Measurements from ENCODE around the gene NSDHL. TPM values are rescaled to one million over a fixed set of nuclear protein-coding genes. Genes with fewer than 3 reads are reported as not detected.

Gene NSDHL
- total RNA-seq, 1 experiment from 2014 or later, result 52.0 TPM

DNA sequence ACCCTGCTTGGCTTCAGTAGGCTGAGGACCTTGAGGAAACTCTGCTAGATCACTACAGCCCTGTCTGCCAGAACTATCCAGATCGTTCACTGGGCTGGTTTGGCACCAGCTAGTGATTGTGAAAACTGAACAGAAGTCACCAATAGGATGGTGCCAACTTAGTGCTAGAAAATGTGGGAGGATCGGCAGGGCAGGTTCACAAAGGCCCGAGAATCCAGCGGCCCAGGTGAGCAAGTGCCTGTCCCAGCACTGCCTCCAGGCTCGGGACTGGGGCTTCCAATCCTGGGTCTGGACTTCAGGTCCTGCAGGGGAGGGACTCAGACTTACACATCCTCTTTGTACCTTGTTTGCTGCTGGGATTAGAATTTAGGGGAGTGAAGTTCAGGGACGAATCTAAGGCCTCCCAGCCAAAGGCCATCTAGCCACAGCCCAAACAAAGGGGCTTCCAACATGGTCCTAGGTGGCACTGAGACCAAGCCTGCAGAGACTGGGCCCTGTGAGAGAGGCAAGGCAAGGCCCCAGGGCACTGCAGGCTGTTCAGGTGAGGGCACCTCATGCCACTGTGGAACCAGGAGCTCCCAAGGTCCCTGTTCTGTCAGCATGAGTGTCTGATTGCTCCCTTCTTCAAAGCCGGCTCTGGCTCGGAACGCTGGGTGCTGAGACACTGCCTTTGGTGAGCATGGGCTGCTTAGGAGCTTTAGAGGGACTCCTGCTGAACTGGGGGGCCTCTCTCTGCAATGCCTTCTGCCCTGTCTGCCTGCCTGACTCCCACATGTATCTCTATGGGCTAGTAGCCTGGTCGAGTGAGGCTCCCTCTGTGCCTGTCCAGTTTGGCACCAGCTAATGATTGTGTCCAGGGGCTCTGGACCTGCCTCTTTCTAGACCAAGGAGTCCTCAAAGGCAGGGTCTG is 46.3 kb downstream of the NSDHL start:
- intact Hi-C loops (cut with micrococcal nuclease; ENCODE audit: unreplicated experiment), result no loop called here
- H3K9me3 ChIP-seq (ENCODE audit: low read depth, low read length, poor library complexity, severe bottlenecking), result no peaks in the 10 kb centered on the region

DNA sequence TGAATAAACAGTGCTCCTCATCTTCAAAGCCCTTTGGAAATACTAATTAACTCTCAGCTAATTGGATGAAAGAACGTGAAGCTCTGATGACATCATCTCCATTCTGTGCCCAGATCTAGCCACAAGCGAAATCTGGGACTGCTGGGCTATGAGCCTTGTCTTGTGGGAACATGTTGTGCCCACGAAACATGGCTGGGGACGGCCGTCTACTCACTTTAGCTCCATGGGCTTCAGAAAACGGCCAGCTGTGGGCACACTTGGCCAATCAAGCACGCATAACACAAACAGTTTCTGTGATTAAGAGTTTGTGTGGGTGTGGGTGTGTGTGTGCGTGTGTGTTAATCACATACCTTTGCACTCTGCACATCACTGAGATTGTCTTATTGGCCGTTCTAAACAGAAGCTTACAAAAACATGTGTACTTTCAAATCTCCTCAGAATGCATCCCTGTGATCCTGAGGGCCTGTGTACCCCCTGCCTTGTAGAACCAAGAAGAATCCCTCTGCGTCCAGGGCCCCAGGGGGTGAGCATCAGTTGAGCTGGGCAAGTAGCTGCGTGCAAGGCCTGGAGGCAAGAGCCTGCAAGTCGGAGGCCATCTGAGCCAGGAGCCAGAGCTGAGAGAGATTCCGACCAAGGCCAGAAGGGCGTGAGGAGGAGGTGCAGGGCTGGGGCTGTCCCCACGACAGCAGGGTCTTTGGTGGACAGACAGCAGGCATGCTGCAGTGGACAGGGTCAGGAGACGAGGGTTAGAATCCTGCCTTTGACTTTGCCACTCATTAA is 48.3 kb downstream of the NSDHL start:
- no peak for DNase-seq (ENCODE audit: low spot score)
- no peak overlapping the region for H3K27ac ChIP-seq (ENCODE audit: low read depth, low read length, poor library complexity, severe bottlenecking)
- POLR2A ChIA-PET (ENCODE audit: low non-redundant PET), result no interaction called here
- H3K4me1 ChIP-seq (ENCODE audit: insufficient read depth, low read length, poor library complexity, severe bottlenecking), result no peaks in the 10 kb centered on the region
- TF ChIP-seq EZH2 (IDR thresholded peaks at IDR 0.05; ENCODE audit: borderline replicate concordance, low read depth, low read length, poor library complexity, severe bottlenecking), result no peak
- TF ChIP-seq, protein P1, sequence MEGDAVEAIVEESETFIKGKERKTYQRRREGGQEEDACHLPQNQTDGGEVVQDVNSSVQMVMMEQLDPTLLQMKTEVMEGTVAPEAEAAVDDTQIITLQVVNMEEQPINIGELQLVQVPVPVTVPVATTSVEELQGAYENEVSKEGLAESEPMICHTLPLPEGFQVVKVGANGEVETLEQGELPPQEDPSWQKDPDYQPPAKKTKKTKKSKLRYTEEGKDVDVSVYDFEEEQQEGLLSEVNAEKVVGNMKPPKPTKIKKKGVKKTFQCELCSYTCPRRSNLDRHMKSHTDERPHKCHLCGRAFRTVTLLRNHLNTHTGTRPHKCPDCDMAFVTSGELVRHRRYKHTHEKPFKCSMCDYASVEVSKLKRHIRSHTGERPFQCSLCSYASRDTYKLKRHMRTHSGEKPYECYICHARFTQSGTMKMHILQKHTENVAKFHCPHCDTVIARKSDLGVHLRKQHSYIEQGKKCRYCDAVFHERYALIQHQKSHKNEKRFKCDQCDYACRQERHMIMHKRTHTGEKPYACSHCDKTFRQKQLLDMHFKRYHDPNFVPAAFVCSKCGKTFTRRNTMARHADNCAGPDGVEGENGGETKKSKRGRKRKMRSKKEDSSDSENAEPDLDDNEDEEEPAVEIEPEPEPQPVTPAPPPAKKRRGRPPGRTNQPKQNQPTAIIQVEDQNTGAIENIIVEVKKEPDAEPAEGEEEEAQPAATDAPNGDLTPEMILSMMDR (conservative IDR thresholded peaks at IDR 0.05; ENCODE audit: low read depth, low read length), result no peak
- H3K36me3 ChIP-seq (ENCODE audit: insufficient read depth, low read length, poor library complexity, severe bottlenecking), result no peaks in the 10 kb centered on the region
- intact Hi-C loops (cut with micrococcal nuclease; ENCODE audit: unreplicated experiment), result no loop called here
- no peak overlapping the region for H3K4me3 ChIP-seq (ENCODE audit: low read depth, low read length, poor library complexity, severe bottlenecking)
- H3K27me3 ChIP-seq (replicated peaks; ENCODE audit: insufficient read depth, low read depth, low read length, poor library complexity), result no peaks in the 10 kb centered on the region
- no peaks in the 10 kb centered on the region for H3K9me3 ChIP-seq (ENCODE audit: low read depth, low read length, poor library complexity, severe bottlenecking)
- CTCF ChIA-PET, result no interaction called here
- no TSS peak for BruUV-seq (replicated peaks)

More for the DNA sequence above, 46.3 kb downstream of the NSDHL start:
- H3K4me3 ChIP-seq (ENCODE audit: low read depth, low read length, poor library complexity, severe bottlenecking), result no peak overlapping the region
- ChIA-PET POLR2A (ENCODE audit: low non-redundant PET) (no interaction called here), CTCF (no interaction called here)
- TF ChIP-seq, protein P1 (conservative IDR thresholded peaks at IDR 0.05; ENCODE audit: low read depth, low read length), result no peak
- TF ChIP-seq EZH2 (IDR thresholded peaks at IDR 0.05; ENCODE audit: borderline replicate concordance, low read depth, low read length, poor library complexity, severe bottlenecking), result no peak
- DNase-seq (ENCODE audit: low spot score), result no peak
- H3K27me3 ChIP-seq (replicated peaks; ENCODE audit: insufficient read depth, low read depth, low read length, poor library complexity), result no peaks in the 10 kb centered on the region
- no peak overlapping the region for H3K27ac ChIP-seq (ENCODE audit: low read depth, low read length, poor library complexity, severe bottlenecking)
- no TSS peak for BruUV-seq (replicated peaks)
- H3K4me1 ChIP-seq (ENCODE audit: insufficient read depth, low read length, poor library complexity, severe bottlenecking), result no peaks in the 10 kb centered on the region
- no peaks in the 10 kb centered on the region for H3K36me3 ChIP-seq (ENCODE audit: insufficient read depth, low read length, poor library complexity, severe bottlenecking)

DNA sequence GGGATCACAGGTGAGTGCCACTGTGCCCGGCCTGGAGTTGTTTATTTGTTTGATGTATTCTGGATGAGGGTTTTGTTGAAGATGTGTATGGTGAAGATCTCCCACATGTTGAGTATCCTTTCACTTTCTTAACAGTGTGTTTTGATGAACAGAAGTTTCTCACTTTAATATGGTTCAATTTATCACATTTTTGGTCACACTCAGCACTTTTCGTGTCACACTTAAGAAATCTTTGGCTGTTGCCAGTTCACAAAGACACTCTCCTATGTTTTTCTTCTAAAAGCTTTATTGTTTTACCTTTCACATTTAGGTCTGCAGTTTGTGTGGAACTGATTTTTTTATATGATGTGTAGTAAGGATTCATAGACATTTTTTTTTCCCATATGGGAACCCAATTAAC is 50.4 kb downstream of the NSDHL start:
- Histone ChIP-seq H3K27ac (ENCODE audit: low read depth, low read length, poor library complexity, severe bottlenecking) (no peak overlapping the region), H3K9me3 (ENCODE audit: low read depth, low read length, poor library complexity, severe bottlenecking) (no peaks in the 10 kb centered on the region), H3K4me1 (ENCODE audit: insufficient read depth, low read length, poor library complexity, severe bottlenecking) (no peaks in the 10 kb centered on the region), H3K4me3 (ENCODE audit: low read depth, low read length, poor library complexity, severe bottlenecking) (no peak overlapping the region), H3K36me3 (ENCODE audit: insufficient read depth, low read length, poor library complexity, severe bottlenecking) (no peaks in the 10 kb centered on the region), H3K27me3 (replicated peaks; ENCODE audit: insufficient read depth, low read depth, low read length, poor library complexity) (no peaks in the 10 kb centered on the region)
- no TSS peak for BruUV-seq (replicated peaks)
- DNase-seq (ENCODE audit: low spot score), result no peak
- CTCF ChIA-PET, result no interaction called here
- POLR2A ChIA-PET (ENCODE audit: low non-redundant PET), result no interaction called here
- TF ChIP-seq, protein P1 (conservative IDR thresholded peaks at IDR 0.05; ENCODE audit: low read depth, low read length), result no peak
- TF ChIP-seq EZH2 (IDR thresholded peaks at IDR 0.05; ENCODE audit: borderline replicate concordance, low read depth, low read length, poor library complexity, severe bottlenecking), result no peak
- intact Hi-C loops (cut with micrococcal nuclease; ENCODE audit: unreplicated experiment), result no loop called here
